ENCODE measurements around the gene YTHDC1.

DNA sequence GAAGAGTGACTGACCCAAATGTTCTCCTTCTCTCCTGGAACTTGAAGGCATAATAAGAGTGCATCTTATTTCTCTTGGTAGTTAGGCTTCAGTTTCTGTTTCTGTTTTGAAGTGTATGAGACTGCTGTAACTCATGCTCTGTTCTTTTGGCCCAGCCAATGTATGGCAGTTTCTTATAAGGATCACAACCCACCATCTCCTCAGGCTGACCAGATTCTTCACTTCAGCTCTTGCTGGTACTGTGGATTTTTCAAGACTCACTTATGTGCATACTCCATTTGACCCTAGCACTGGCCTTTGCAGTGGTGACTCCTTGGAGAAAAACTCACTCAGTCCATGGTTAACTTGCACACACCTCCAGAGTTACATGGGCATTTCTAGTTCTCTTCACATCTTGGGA lies 9.6 kb upstream of the YTHDC1 start:
- TF ChIP-seq BHLHE40 (IDR thresholded peaks at IDR 0.05; ENCODE audit: low read length) (no peak), ZFP37 (CRISPR knock-in tag; IDR thresholded peaks at IDR 0.05; ENCODE audit: borderline replicate concordance) (no peak), FOXO1 (CRISPR knock-in tag; IDR thresholded peaks at IDR 0.05) (no peak), MYC (CRISPR knock-in tag; IDR thresholded peaks at IDR 0.05; ENCODE audit: borderline replicate concordance) (no peak), MYNN (CRISPR knock-in tag; IDR thresholded peaks at IDR 0.05; ENCODE audit: low read depth) (no peak), CHD4 (IDR thresholded peaks at IDR 0.05; ENCODE audit: borderline replicate concordance, low read length) (no peak), ZFP36 (IDR thresholded peaks at IDR 0.05; ENCODE audit: borderline replicate concordance, low read depth, low read length, partially characterized antibody) (no peak), TCF7 (IDR thresholded peaks at IDR 0.05; ENCODE audit: low read depth) (no peak), TBP (CRISPR knock-in tag; IDR thresholded peaks at IDR 0.05) (no peak), HDAC6 (IDR thresholded peaks at IDR 0.05; ENCODE audit: low read depth, low read length) (no peak), PHF8 (CRISPR knock-in tag; IDR thresholded peaks at IDR 0.05) (no peak)
- TF ChIP-seq, protein P1, sequence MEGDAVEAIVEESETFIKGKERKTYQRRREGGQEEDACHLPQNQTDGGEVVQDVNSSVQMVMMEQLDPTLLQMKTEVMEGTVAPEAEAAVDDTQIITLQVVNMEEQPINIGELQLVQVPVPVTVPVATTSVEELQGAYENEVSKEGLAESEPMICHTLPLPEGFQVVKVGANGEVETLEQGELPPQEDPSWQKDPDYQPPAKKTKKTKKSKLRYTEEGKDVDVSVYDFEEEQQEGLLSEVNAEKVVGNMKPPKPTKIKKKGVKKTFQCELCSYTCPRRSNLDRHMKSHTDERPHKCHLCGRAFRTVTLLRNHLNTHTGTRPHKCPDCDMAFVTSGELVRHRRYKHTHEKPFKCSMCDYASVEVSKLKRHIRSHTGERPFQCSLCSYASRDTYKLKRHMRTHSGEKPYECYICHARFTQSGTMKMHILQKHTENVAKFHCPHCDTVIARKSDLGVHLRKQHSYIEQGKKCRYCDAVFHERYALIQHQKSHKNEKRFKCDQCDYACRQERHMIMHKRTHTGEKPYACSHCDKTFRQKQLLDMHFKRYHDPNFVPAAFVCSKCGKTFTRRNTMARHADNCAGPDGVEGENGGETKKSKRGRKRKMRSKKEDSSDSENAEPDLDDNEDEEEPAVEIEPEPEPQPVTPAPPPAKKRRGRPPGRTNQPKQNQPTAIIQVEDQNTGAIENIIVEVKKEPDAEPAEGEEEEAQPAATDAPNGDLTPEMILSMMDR (CRISPR knock-in tag; IDR thresholded peaks at IDR 0.05) = no peak
- TF ChIP-seq, protein P2, sequence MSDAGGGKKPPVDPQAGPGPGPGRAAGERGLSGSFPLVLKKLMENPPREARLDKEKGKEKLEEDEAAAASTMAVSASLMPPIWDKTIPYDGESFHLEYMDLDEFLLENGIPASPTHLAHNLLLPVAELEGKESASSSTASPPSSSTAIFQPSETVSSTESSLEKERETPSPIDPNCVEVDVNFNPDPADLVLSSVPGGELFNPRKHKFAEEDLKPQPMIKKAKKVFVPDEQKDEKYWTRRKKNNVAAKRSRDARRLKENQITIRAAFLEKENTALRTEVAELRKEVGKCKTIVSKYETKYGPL (CRISPR knock-in tag; IDR thresholded peaks at IDR 0.05) = no peak
